ENCODE results near the gene SLC5A10. TPM values are rescaled to one million over a fixed set of nuclear protein-coding genes. Genes with fewer than 3 reads are reported as not detected.

SLC5A10 gene
- not detected for total RNA-seq

DNA sequence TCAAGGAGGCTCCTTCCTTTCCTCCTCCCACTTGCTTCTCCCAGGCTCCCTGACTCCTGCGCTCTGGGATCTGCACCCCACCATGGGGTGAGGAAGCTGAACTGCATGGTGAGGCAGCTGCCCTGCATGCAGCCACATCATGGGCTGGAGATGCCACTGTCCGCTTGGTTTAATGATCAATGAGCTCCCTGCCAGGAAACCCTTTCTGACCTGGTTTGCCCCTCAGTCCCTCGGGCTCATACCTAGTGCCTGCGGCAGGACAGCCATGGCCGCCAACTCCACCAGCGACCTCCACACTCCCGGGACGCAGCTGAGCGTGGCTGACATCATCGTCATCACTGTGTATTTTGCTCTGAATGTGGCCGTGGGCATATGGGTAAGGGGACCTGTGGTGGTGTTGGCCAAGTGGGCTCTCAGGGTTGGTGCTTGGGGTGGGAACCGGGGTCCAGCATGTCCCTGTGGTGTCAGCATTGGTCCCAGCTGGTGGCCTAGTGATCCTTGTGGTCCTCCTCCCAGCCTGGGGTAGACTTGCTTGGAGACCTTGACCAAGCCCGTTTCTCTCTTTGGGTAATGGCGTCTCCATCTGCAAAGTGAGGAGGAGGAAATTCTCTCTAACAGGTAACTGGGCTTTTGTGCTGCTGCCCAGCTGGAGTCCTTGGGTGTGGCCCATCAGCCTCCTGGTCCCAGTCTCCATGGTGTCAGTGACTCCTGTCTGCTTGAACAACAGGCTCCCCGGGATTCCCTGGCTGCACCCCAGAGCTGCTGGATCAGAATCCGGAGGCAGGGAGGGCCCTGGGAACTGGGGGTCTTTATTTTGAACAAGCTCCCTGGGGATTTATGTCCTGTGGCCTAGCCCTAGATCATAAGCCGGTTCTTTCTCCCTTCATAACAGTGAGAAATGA lies at the start of gene SLC5A10:
Gene SLC5A10, plus strand, starts transcription at position 225 of the 902 bp plus-strand sequence. Its CDS starts 41 bp downstream, at position 266.
- DNase-seq (ENCODE audit: low spot score), result no peak
- ATAC-seq (ENCODE audit: low FRiP score), result no peak
- TF ChIP-seq, protein P1, sequence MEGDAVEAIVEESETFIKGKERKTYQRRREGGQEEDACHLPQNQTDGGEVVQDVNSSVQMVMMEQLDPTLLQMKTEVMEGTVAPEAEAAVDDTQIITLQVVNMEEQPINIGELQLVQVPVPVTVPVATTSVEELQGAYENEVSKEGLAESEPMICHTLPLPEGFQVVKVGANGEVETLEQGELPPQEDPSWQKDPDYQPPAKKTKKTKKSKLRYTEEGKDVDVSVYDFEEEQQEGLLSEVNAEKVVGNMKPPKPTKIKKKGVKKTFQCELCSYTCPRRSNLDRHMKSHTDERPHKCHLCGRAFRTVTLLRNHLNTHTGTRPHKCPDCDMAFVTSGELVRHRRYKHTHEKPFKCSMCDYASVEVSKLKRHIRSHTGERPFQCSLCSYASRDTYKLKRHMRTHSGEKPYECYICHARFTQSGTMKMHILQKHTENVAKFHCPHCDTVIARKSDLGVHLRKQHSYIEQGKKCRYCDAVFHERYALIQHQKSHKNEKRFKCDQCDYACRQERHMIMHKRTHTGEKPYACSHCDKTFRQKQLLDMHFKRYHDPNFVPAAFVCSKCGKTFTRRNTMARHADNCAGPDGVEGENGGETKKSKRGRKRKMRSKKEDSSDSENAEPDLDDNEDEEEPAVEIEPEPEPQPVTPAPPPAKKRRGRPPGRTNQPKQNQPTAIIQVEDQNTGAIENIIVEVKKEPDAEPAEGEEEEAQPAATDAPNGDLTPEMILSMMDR (IDR thresholded peaks at IDR 0.05), result no peak

DNA sequence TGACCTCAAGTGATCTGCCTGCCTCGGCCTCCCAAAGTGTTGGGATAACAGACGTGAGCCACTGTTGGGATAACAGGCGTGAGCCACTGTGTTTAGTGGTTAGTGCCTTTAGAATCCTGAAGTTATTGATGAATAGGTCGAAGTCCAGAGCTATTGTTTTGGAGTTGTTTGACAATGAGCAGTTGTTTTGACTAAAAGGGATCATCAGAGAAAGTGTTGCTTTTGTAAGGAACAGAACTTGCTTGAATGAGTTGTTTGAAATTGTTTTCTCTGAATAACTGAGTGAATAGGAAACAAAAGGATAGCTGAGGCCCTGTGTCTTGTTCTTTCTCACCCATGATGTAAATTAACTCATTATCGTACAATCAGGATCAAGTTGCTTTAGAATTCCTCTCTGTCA lies 47.5 kb upstream of the SLC5A10 start:
- no peak for ATAC-seq (ENCODE audit: low FRiP score)

DNA sequence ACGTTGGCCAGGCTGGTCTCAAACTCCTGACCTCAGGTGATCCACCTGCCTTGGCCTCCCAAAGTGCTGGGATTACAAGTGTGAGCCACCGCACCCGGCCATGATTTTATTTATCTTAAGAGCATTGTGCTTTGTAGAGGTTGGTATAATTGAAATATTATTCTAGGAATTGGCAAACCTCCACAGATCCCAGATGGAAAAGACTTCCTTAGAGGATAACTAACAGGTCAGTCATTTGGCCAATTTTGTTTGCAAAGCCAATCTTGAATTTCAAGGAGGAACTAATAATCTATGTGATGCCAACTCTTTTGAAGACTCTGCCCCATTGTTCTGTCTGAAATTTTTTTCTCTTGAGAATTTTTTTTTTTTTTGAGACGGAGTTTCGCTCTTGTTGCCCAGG lies 46.7 kb upstream of the SLC5A10 start:
- DNase-seq (ENCODE audit: low spot score) (no peak), ATAC-seq (ENCODE audit: low FRiP score) (no peak)
- TF ChIP-seq, protein P1 (IDR thresholded peaks at IDR 0.05), result no peak

More for the DNA sequence above, 47.5 kb upstream of the SLC5A10 start:
- DNase-seq (ENCODE audit: low spot score), result no peak
- TF ChIP-seq, protein P1 (IDR thresholded peaks at IDR 0.05), result no peak

DNA sequence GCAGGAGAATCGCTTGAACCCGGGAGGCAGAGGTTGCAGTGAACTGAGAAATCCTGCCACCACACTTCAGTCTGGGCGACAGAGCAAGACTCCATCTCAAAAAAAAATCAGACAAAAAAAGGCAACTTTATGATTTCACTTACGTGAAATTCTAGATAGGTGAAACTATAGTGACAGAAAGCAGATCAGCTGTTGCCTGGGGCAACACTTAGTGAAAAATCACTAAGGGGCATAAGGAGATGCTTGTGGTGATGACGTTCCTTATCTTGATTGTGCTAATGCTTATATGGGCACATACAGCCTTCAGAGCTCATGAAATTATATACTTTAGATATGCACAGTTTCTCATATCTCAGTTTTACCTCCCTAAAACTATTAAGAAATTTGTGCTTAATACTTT lies 41.6 kb upstream of the SLC5A10 start:
- no peak for ATAC-seq (ENCODE audit: low FRiP score)
- TF ChIP-seq, protein P1 (IDR thresholded peaks at IDR 0.05), result no peak
- no peak for DNase-seq (ENCODE audit: low spot score)

DNA sequence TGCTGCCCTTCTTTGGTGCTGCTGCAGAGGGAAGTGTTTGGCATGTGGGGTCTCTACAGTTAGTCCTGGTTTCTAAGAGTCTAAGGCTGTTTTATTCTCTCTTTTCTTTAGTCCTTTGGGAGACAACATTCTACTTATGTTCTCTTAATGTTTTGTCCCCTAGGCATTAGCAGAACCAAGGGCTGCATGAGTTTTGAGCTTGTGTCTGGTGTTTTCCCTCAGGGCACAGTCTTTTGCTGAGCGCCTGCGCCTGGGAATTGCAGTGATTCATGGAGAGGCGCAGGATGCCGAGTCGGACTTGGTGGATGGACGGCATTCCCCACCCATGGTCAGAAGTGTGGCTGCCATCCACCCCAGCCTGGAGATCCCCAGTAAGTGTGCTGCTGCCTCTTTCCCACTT lies 41.1 kb upstream of the SLC5A10 start:
- DNase-seq (ENCODE audit: low spot score), result no peak
- no peak for ATAC-seq (ENCODE audit: low FRiP score)
- TF ChIP-seq, protein P1 (IDR thresholded peaks at IDR 0.05), result no peak

DNA sequence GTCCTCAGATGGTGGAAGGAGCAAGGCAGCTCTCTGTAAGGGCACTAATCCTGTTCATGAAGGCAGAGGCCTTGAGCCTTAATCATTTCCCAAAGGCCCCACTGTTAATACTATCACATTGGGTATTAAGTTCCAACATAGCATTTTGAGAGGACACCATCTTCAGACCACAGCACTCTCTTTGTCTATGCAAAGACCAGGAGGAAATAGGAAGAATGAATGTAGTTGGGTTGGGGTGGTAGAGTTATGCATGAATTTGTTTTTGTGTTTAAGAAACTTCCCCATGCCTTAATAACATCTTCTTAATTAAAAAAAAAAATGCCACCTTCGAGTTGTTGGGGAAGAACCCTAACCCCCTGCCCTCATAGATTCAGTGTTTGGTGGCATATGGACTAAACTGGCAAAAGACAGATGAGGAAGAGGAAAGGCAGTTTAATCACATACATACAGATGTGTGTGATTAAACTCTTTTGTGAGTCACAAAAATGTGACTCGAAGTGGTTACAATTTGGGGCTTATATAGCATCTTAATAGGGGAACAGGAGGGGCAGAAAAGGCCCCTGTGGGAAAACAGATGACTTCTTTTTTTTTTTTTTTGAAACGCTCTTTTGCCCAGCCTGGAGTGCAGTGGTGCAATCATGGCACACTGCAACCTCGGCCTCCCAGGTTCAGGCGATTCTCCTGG lies 35.0 kb upstream of the SLC5A10 start:
- ATAC-seq (ENCODE audit: low FRiP score) (no peak), DNase-seq (ENCODE audit: low spot score) (no peak)
- TF ChIP-seq, protein P1 (IDR thresholded peaks at IDR 0.05), result no peak

Data from omental fat pad (tissue), 4 donors.